ENCODE data around the gene CRIP1.
A peak's percentile ranks its signal among the peaks of the same experiment; 100 is the strongest.

The CRIP1 gene

DNA sequence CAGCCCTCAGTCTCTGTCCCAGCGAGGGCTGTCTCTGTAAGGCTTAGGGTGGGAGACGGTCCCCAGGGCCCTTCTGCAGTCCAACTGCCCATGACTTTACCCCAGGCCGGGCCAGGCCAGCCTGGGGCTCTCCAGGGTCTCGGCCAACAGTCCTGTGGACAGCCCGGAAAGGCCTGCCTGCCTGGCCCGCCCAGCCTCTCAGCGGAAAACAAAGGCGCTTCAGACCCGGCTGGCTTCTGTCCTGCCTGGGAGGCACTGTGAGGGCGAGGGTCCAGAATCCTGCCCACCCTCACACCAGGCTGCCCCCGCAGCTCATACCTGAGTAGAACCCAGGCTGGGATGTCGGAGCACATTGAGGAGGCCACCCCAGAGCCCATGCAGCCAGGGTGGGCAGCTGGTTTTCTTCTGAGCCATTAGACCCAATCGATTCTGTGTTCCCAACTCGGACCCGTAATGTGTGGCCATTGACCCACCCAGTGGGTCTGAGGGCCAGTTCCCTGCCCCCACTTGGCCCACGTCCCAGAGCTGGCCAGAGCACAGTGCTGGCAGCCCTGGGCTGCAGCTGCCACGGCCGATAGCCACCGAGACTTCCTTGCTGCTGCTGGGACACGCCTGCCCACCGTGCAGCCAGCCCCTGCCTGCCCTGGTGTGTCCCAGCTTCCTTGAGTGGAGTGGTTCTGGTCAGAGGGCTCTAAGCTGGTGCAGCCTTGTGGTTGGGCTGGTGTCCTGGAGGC lies 10.4 kb upstream of the CRIP1 start:
- peak overlapping the region; percentile 95 for H3K27ac ChIP-seq
- TF ChIP-seq ZFX (IDR thresholded peaks at IDR 0.05; ENCODE audit: borderline replicate concordance): no peak
- no peak for TF ChIP-seq CTCF (IDR thresholded peaks at IDR 0.05)

DNA sequence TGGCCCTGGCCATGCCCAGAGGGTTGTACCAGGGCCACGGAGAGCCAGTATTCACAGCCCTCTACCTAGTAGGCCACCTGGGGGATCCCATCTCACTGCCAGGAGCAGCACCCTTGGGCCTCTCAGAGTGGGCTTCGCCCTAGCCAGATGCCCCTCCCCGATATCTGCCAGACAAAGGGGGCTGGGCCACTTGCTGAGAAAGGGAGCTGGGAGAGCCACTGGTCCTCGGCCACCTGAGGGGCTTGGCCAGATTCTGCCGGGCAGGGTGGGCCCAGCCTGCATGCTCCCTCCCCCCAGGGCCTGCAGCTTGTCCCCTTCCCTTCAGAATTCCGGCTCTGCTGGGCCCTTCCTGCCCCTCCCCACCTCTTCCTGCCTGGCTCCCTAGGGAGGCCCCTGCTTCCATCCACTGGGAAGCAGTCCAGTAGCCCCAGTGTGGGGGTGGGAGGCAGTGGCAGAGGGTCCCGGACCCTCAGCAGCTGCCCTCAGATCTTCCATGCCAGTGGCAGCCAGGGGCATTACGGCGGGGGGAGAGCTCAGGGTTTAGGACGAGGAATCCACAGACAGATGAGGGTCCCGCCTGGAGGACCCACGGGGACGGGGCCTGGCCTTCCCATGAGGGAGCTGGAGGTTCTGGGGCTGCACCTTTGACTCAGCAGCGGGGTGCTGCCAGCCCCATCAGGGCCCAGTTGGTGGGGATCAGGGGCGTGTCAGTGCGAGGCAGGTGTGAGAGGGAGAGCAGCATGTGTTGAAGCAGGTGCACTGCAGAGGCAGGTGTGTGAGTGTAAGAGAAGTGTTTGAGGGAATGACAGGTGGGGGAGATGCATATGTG lies 9.6 kb upstream of the CRIP1 start:
- TF ChIP-seq CTCF (IDR thresholded peaks at IDR 0.05): no peak
- TF ChIP-seq ZFX (IDR thresholded peaks at IDR 0.05; ENCODE audit: borderline replicate concordance): no peak
- H3K27ac ChIP-seq: peak overlapping the region; percentile 95

- no peak for TF ChIP-seq CTCF (IDR thresholded peaks at IDR 0.05)
- no peak for TF ChIP-seq ZFX (IDR thresholded peaks at IDR 0.05; ENCODE audit: borderline replicate concordance)
- peak overlapping the region; percentile 100 for H3K27ac ChIP-seq
These were observed 8.9 kb upstream of the CRIP1 start for GRCh38 chr14:105477660-105478397.

- no peak for TF ChIP-seq CTCF (IDR thresholded peaks at IDR 0.05)
- TF ChIP-seq ZFX (IDR thresholded peaks at IDR 0.05; ENCODE audit: borderline replicate concordance): no peak
- peak overlapping the region; percentile 100 for H3K27ac ChIP-seq
These were observed 8.1 kb upstream of the CRIP1 start for GRCh38 chr14:105478398-105479251.

- peak overlapping the region; percentile 100 for H3K27ac ChIP-seq
- TF ChIP-seq CTCF (IDR thresholded peaks at IDR 0.05): no peak
- no peak for TF ChIP-seq ZFX (IDR thresholded peaks at IDR 0.05; ENCODE audit: borderline replicate concordance)
These were observed 7.1 kb upstream of the CRIP1 start for GRCh38 chr14:105479431-105480158.

- peak overlapping the region; percentile 100 for H3K27ac ChIP-seq
- no peak for TF ChIP-seq CTCF (IDR thresholded peaks at IDR 0.05)
These were observed 6.4 kb upstream of the CRIP1 start for GRCh38 chr14:105480199-105480746.

Data from 22Rv1 (cell line).